Right lobe of liver (tissue), 6 donors: ENCODE data around the gene NDUFS2. TPM values are rescaled to one million over a fixed set of nuclear protein-coding genes. Genes with fewer than 3 reads are reported as not detected.
A peak's percentile ranks its signal among the peaks of the same experiment; 100 is the strongest.

Experiments used
- ATAC-seq, 4 donors: fragments of 200-7000 bp; cut with Tn5 transposase; one replicate each; pipeline ENCODE4 v1.9.1; 2020; ENCODE audit warnings: mild to moderate bottlenecking in 4 of 4, moderate library complexity in 4 of 4
- DNase-seq, 3 donors: peaks; one replicate each; pipeline ENCODE4 v3.0.0-alpha.2; 2020
- H3K27ac ChIP-seq, 3 donors: fragments of 200-600 bp; one replicate each; pipeline ENCODE4 v1.8.0; 2022
- H3K27me3 ChIP-seq, 2 donors: fragments of 200-600 bp; one replicate each; pipeline ENCODE4 v1.8.0; 2022
- H3K36me3 ChIP-seq, 4 donors: fragments of 200-600 bp; sonication (generic) in 1 of 4; one replicate each; pipeline versions ENCODE4 v1.5.1 to v1.8.0; 2017 to 2022; ENCODE audit warnings: control low read depth in 1 of 4
- H3K4me1 ChIP-seq, 4 donors: fragments of 200-600 bp; sonication (generic) in 1 of 4; one replicate each; pipeline versions ENCODE4 v1.5.1 to v1.8.0; 2017 to 2022; ENCODE audit warnings: control low read depth in 1 of 4
- H3K4me3 ChIP-seq, 3 donors: fragments of 200-600 bp; one replicate each; pipeline ENCODE4 v1.8.0; 2022
- H3K9me3 ChIP-seq, 4 donors: fragments of 200-600 bp; sonication (generic) in 1 of 4; one replicate each; pipeline versions ENCODE4 v1.5.1 to v1.8.0; 2017 to 2022; ENCODE audit warnings: control low read depth in 1 of 4
- CTCF ChIP-seq, 4 donors: fragments of 200-600 bp in 3 of 4; fragments of 450-650 bp in 1 of 4; IDR thresholded peaks; one replicate each; pipeline versions ENCODE4 v1.5.1 to v1.8.0; 2016 to 2022; ENCODE audit warnings: antibody characterized with exemption in 4 of 4, mild to moderate bottlenecking in 2 of 4
- POLR2A ChIP-seq: fragments of 450-650 bp; IDR thresholded peaks from one replicate; pipeline ENCODE4 v1.6.1; 2017; ENCODE audit warnings: antibody characterized with exemption, mild to moderate bottlenecking
- WGBS: methylation state at CpG from one replicate; pipeline ENCODE4 v1.1.6; 2018; ENCODE audit warnings: low coverage, low lambda C conversion rate; ENCODE audit not compliant: insufficient coverage; ENCODE audit errors: missing lambda C conversion rate; 5-methylcytosine and 5-hydroxymethylcytosine counted together
- intact Hi-C, 2 donors: fragments of 100-400 bp; cut with DNase I; formaldehyde crosslinking; loops; one replicate each; pipeline versions ENCODE4 v1.11.2 to v1.14.1; 2022
- total RNA-seq, 6 experiments: library from RNA; depleted of rRNA in 2 of 6; stranded (reverse); fragments of >200 nt in 2 of 6; fragmentation: NEBNext Ultra II Directional in 3 of 6; extraction: Animal tissue kit (Norgen Biotek cat#: 25700) in 3 of 6; gene quantifications; one replicate each; pipeline versions ENCODE4 v1.1.0 to v1.2.4, GENCODE V29; 2016 to 2023
- donor health status: DM: no; HTN: yes; CAD: no.
- donor health status: DM: no; HTN: no; CAD: no.
- donor health status: DM: no; HTN: no; CAD: no.
- donor health status: DM: no; HTN: yes; CAD: no.
- donor health status: DM: no; HTN: yes; CAD: no.

The NDUFS2 gene
- total RNA-seq, 6 experiments from 2014 or later: 91.1 to 157 (median 107) TPM

DNA sequence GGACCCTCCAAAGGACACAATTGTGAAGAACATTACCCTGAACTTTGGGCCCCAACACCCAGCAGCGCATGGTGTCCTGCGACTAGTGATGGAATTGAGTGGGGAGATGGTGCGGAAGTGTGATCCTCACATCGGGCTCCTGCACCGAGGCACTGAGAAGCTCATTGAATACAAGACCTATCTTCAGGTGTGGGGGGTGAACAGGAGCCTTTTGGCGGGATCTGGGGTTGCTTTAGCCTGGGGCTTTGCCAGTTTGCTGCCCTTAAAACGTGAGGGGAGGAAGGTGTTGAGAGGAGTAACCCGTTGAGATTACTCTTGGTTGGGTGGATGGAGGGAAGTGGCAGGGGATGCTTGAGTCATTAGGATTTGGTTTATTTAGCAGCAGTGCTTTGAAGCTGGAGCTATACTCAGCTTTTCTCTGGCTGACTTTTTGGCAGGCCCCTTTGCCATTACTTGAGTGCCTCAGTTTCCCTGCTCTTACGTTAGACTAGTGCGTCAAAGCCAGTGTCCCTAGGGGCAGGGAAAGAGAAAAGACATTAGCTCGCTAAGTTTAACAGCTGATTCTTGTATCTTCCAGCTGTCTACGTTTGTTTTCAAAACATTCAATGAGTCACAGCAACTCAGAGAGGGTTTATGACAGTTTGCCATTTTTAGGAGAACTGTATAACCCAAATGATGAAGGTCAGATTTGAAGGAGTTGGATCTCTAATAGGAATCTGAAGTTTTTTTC lies 4.4 kb downstream of the NDUFS2 start:
- H3K9me3 ChIP-seq: no peaks in the 10 kb centered on the region
- peaks cover 0 to 22% (median 4%) of the 10 kb centered on the region in 4 donors for H3K4me1 ChIP-seq
- no peak for TF ChIP-seq CTCF (IDR thresholded peaks at IDR 0.05)
- no peak for TF ChIP-seq POLR2A
- ATAC-seq: no peak
- intact Hi-C loops: no loop called here
- H3K36me3 ChIP-seq: peaks cover 0 to 69% (median 25%) of the 10 kb centered on the region in 4 donors
- DNase-seq: no peak
- 82% methylated on average over 12 of the region's 12 CpGs for WGBS
- H3K4me3 ChIP-seq: no peak overlapping the region
- H3K27ac ChIP-seq: peak overlapping the region; percentile 12 to 58 (median 32)
- no peaks in the 10 kb centered on the region for H3K27me3 ChIP-seq

DNA sequence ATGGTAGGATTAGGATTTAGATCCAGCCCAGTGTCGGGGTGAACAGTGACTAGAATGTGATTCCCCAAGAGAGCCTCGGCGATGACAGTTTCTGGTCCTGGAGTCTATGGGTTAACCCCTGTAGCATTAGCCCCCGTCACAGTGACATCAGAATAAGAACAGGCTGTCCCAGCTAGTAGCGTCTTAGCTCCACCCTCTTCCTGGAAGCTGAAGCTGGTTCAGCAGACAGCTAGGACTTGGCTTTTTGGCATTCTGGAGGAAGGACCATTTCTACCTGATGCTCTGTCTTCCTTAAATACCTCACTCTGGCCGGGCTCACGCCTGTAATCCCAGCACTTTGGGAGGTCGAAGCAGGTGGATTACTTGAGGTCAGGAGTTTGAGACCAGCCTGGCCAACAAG lies 5.0 kb downstream of the NDUFS2 start:
- no peak for TF ChIP-seq CTCF (IDR thresholded peaks at IDR 0.05)
- peak; percentile 43 for TF ChIP-seq POLR2A
- ATAC-seq (peak; percentile 29 to 71 (median 41)), DNase-seq (no peak)
- WGBS: 72% methylated on average over 3 of the region's 8 CpGs
- no peaks in the 10 kb centered on the region for H3K9me3 ChIP-seq
- peaks cover 0 to 21% (median 3%) of the 10 kb centered on the region in 4 donors for H3K4me1 ChIP-seq
- H3K27ac ChIP-seq: peak overlapping the region; percentile 12 to 58 (median 32)
- intact Hi-C loops: no loop called here
- H3K4me3 ChIP-seq: no peak overlapping the region
- peaks cover 0 to 75% (median 29%) of the 10 kb centered on the region in 4 donors for H3K36me3 ChIP-seq
- H3K27me3 ChIP-seq: no peaks in the 10 kb centered on the region

GRCh38 chr1:161209790-161210409 lies 7.7 kb downstream of the NDUFS2 start:
- ATAC-seq: peak; percentile 96 to 98 (median 96)
- peaks cover 0 to 88% (median 36%) of the 10 kb centered on the region in 4 donors for H3K36me3 ChIP-seq
- intact Hi-C loops: no loop called here

DNA sequence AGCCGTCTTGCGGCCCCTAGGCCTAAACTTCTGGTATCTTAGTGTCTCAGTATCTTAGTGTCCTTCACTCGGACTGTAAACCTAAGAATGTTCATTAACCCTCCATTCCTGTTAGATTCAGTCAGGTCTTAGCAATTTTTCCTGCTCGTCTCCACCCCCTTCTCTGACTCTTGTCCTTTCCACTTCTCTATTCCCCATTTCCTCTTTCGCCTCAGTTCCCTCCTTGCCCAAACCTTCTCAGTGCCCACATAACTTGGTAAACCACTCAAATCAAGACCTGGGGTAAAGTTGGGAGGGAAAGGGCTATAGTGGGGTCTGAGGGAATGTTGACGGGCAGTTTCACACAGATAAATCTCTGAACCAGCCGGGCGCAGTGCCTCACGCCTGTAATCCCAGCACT lies 12.2 kb downstream of the NDUFS2 start:
- Histone ChIP-seq H3K27ac (peak overlapping the region in 1 of 3 donors; percentile 63), H3K36me3 (peaks cover 0 to 49% (median 24%) of the 10 kb centered on the region in 4 donors), H3K27me3 (no peaks in the 10 kb centered on the region), H3K4me1 (peaks cover 0 to 44% (median 3%) of the 10 kb centered on the region in 4 donors), H3K9me3 (no peaks in the 10 kb centered on the region), H3K4me3 (no peak overlapping the region)
- ATAC-seq (no peak), DNase-seq (no peak)
- WGBS: 78% methylated on average over 7 of the region's 9 CpGs
- no peak for TF ChIP-seq CTCF (IDR thresholded peaks at IDR 0.05)
- TF ChIP-seq POLR2A: no peak
- intact Hi-C loops: no loop called here

More at GRCh38 chr1:161209790-161210409, 7.7 kb downstream of the NDUFS2 start:
- TF ChIP-seq POLR2A: no peak
- TF ChIP-seq CTCF (IDR thresholded peaks at IDR 0.05): peak; percentile 89 to 97 (median 96)
- Histone ChIP-seq H3K27me3 (no peaks in the 10 kb centered on the region), H3K4me1 (peaks cover 0 to 9% (median 0%) of the 10 kb centered on the region in 4 donors), H3K9me3 (no peaks in the 10 kb centered on the region), H3K27ac (no peak overlapping the region), H3K4me3 (no peak overlapping the region)
- DNase-seq: peak; percentile 84 to 88 (median 84)
- 10% methylated on average over 10 of the region's 11 CpGs for WGBS
